ENCODE data around the gene CDH12.

DNA sequence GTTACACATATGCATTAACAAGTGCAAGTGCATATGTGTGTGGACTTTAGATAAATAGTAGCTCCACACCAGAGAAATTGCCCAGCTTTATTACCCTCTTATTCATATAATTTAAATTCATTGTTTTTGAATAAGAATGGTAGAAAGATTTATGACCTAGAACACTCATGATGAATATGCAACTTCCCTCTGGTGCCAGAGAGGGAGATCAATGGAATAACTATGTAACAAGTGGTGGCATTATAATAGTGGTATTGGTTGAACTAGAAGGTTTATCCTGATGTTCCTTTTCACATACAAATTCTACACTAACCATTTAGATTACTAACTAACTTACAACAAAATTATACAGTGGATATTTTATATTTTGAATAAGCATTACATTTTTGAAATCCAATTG lies 607.4 kb downstream of the CDH12 start:
- TF ChIP-seq GATA2 (IDR thresholded peaks at IDR 0.05; ENCODE audit: low read depth, low read length) = no peak
- no peak for TF ChIP-seq GATA3 (IDR thresholded peaks at IDR 0.05; ENCODE audit: low read depth, low read length)

All from SH-SY5Y (cell line).